ENCODE results near the gene AKT1S1. TPM values are rescaled to one million over a fixed set of nuclear protein-coding genes. Genes with fewer than 3 reads are reported as not detected.
"Not testable (repeated sequence)": the region's sequence is repeated elsewhere in the genome, so short reads cannot be mapped to it uniquely, and the experiment has no call there.

AKT1S1 gene
- 10 to 100 TPM; 23.8 to 56.8 (median 43.4) TPM for total RNA-seq

DNA sequence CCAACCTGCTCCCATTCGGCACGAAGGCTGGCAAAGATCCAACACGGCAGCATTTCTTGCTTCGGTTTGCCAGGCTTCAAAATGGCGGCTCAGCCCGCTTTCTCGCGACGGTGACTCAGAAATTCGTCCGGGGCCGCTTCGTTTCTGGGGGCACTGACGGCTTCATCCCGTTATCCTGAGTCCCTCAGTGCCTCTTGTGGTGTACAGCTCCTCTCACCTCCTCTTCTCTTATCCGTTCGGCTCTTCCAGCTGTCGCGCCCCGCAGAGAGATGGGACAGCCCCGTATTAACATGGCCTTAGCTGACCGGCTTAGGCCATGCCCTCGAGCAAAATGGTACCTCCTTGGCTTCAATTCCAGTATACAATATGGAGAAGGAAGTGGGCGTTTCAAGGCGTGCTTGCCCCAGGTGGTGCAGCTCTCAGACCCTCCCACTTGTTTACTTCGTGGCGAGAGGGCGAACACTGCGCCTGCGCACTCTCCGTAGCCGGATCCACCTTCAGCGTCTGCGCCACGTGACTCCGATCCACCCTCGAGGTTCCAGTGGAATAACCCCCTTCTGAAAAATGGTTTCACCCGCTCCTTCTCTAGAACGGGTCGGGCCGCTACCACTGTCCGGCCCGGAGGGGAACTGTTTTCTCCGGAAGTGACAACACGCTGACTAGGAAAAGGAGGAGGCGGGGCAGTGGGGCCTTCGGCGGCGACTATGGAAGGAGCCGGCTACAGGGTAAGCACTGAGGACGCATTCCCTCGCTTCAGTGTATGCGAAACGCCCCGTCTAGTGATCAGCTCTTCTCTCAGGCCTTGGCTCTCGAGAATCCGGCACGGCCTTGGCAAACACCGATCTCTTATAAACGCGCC is at the start of gene AKT1S1, which contains the start of gene TBC1D17:
Gene AKT1S1, minus strand, starts transcription at position 336 of the 859 bp plus-strand sequence. CDS start 4,060 bp downstream, outside the sequence.
Gene TBC1D17, plus strand, starts transcription at position 683 of the 859 bp plus-strand sequence. Its CDS starts 22 bp downstream, at position 705.
- DNase-seq (peak; percentile 100), ATAC-seq (peak; percentile 85 to 87)
- Histone ChIP-seq H3K27me3 (no peaks in the 10 kb centered on the region), H3K4me3 (peak within 1 kb of the TSS; percentile 91 to 95 (median 92)), H3K4me1 (peaks cover 30 to 35% of the 10 kb centered on the region in 2 donors), H3K9me3 (no peaks in the 10 kb centered on the region), H3K36me3 (peaks cover 4 to 46% of the 10 kb centered on the region in 2 donors), H3K27ac (peak within 1 kb of the TSS; percentile 91 to 100 (median 99))
- intact Hi-C loops (cut with DNase I; ENCODE audit: low total_unique reads): loop anchor here (1.0 to 10.0 kb wide), 10 partner anchors 26 to 1242 kb away; partner anchors contain the start of genes DBP, MYH14, PRMT1 and PTOV1
- TF ChIP-seq, protein P1, sequence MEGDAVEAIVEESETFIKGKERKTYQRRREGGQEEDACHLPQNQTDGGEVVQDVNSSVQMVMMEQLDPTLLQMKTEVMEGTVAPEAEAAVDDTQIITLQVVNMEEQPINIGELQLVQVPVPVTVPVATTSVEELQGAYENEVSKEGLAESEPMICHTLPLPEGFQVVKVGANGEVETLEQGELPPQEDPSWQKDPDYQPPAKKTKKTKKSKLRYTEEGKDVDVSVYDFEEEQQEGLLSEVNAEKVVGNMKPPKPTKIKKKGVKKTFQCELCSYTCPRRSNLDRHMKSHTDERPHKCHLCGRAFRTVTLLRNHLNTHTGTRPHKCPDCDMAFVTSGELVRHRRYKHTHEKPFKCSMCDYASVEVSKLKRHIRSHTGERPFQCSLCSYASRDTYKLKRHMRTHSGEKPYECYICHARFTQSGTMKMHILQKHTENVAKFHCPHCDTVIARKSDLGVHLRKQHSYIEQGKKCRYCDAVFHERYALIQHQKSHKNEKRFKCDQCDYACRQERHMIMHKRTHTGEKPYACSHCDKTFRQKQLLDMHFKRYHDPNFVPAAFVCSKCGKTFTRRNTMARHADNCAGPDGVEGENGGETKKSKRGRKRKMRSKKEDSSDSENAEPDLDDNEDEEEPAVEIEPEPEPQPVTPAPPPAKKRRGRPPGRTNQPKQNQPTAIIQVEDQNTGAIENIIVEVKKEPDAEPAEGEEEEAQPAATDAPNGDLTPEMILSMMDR (IDR thresholded peaks at IDR 0.05 in 4 of 5, conservative IDR thresholded peaks at IDR 0.05 in 1 of 5): no peak
- peak; percentile 91 to 94 for TF ChIP-seq POLR2A (IDR thresholded peaks at IDR 0.05)
- in situ Hi-C loops (cut with MboI; ENCODE audit: low sequenced_read_pairs in 4 of 4): loop anchor here in 2 of 4 donors (10.0 kb wide), 1 partner anchor 62 kb away; the partner anchor contains the start of genes FUZ (in 2 of the 2) and MED25 (in 2 of the 2)

DNA sequence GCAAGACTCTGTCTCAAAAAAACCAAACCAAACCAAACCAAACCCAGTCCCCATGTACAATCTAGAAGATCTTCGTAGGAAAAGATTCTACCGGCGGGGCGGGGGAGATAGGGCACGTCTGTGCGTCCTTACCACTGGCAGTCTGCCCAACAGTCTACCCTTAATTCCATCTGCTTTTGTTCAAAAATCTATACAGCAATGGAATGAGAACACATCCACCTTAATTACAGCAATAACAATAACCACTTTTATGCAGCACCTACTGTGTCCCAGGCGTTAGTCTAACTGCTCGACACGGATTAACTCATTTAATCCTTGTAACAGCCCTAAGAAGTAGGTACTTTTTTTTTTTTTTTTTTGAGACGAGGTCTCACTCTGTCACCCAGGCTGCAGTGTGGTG is 49.4 kb upstream of the AKT1S1 start:
- Histone ChIP-seq H3K4me1 (peaks cover 24 to 37% of the 10 kb centered on the region in 2 donors), H3K36me3 (peaks cover 0 to 21% of the 10 kb centered on the region in 2 donors), H3K27me3 (no peaks in the 10 kb centered on the region), H3K9me3 (no peaks in the 10 kb centered on the region), H3K27ac (no peak overlapping the region), H3K4me3 (no peak overlapping the region)
- intact Hi-C loops (cut with DNase I; ENCODE audit: low total_unique reads): no loop called here
- in situ Hi-C loops (cut with MboI; ENCODE audit: low sequenced_read_pairs in 4 of 4): loop anchor here in 3 of 4 donors (25.0 kb wide), 1 partner anchor 211 kb away; no protein-coding TSS in a partner anchor
- no peak for ATAC-seq
- TF ChIP-seq, protein P1 (IDR thresholded peaks at IDR 0.05 in 4 of 5, conservative IDR thresholded peaks at IDR 0.05 in 1 of 5): no peak
- TF ChIP-seq POLR2A (IDR thresholded peaks at IDR 0.05): no peak
- no peak for DNase-seq

DNA sequence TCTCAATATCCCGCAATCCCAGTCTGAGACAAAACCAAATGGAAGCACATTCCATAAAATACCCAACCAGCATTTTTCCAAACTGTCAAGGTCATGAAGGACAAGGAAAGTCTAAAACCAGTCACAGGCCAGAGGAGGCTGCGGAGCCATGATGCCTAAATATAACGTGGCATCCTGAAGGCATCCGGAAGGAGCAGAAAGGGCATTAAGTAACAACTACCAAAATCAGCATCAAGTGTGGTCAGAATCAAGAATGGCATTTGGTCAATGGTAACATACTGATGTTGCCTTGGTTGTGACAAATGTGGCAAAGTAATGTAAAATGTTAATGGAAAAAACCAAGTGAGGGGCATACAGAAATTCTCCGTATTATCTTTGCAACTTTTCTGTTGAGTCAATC is 48.3 kb upstream of the AKT1S1 start:
- in situ Hi-C loops (cut with MboI; ENCODE audit: low sequenced_read_pairs in 4 of 4) (loop anchor here in 3 of 4 donors (25.0 kb wide), 1 partner anchor 212 kb away; no protein-coding TSS in a partner anchor), intact Hi-C loops (cut with DNase I; ENCODE audit: low total_unique reads) (no loop called here)
- no peaks in the 10 kb centered on the region for H3K9me3 ChIP-seq
- H3K27me3 ChIP-seq: no peaks in the 10 kb centered on the region
- DNase-seq (no peak), ATAC-seq (no peak)
- TF ChIP-seq POLR2A (IDR thresholded peaks at IDR 0.05): no peak
- TF ChIP-seq, protein P1 (IDR thresholded peaks at IDR 0.05 in 4 of 5, conservative IDR thresholded peaks at IDR 0.05 in 1 of 5): no peak
- no peak overlapping the region for H3K27ac ChIP-seq
- peaks cover 24 to 37% of the 10 kb centered on the region in 2 donors for H3K4me1 ChIP-seq
- H3K36me3 ChIP-seq: peaks cover 0 to 21% of the 10 kb centered on the region in 2 donors
- H3K4me3 ChIP-seq: no peak overlapping the region

DNA sequence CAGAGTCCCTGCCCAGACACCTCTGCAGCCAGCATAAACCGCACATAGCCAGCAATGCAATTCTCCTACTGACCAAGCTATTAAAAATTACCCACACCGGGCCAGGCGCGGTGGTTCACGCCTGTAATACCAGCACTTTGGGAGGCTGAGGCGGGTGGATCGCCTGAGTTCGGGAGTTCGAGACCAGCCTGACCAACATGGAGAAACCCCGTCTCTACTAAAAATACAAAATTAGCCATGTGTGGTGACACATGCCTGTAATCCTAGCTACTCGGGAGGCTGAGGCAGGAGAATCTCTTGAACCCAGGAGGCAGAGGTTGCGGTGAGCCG is 47.7 kb upstream of the AKT1S1 start:
- in situ Hi-C loops (cut with MboI; ENCODE audit: low sequenced_read_pairs in 4 of 4): loop anchor here in 3 of 4 donors (25.0 kb wide), 1 partner anchor 212 kb away; no protein-coding TSS in a partner anchor
- H3K9me3 ChIP-seq; DNase-seq; H3K4me3 ChIP-seq; intact Hi-C loops (cut with DNase I; ENCODE audit: low total_unique reads); ATAC-seq; H3K27me3 ChIP-seq: not testable (repeated sequence)
- peaks cover 0 to 21% of the 10 kb centered on the region in 2 donors for H3K36me3 ChIP-seq
- peaks cover 24 to 33% of the 10 kb centered on the region in 2 donors for H3K4me1 ChIP-seq
- peak overlapping the region in 1 of 4 donors; percentile 31 for H3K27ac ChIP-seq
